Sigmoid colon (tissue), 4 donors: Measurements from ENCODE around the gene ARHGAP35.

ENCODE experiments used
- POLR2AphosphoS5 ChIP-seq, 4 donors: sonication (generic); formaldehyde crosslinking; IDR thresholded peaks; one replicate each; pipeline ENCODE4 v1.6.1; 2017; ENCODE audit warnings: antibody characterized with exemption in 4 of 4
- TF ChIP-seq, protein P1 (sequence below), 4 experiments: fragments of 450-650 bp in 3 of 4; fragments of 200-600 bp in 1 of 4; IDR thresholded peaks; one replicate each; pipeline ENCODE4 v1.5.1; 2016 to 2019; ENCODE audit warnings: antibody characterized with exemption in 4 of 4, mild to moderate bottlenecking in 3 of 4, moderate library complexity in 2 of 4

DNA sequence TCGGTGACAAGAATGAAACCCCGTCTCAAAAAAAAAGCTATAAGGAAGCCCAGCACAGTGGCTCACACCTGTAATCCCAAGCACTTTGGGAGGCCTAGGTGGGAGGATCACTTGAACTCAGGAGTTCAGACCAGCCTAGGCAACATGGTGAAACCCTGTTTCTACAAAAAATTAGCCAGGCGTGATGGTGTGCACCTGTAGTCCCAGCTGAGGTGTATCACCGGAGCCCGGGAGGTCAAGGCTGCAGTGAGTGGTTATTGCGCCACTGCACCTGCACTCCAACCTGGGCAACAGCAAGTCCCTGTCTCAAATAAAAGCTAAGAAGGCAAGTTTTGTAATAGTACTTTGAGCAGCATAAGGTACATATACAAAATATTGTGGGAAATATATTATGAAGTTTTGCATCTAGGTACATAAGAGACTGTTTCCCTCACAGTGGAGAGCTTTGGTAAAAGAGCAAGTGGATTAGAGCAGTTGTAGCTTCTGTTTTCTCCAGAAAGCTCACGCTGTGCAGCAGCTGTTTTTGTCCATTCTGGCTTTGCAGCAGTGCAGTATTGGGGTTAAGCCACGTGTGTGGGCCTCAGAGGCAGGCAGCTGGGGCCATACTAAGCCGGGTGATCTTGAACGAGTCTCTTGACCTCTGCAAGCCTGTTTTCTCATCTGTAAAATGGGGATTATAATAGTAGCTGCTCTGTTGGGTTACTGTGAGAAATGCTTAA is 35.4 kb downstream of the ARHGAP35 start:
- TF ChIP-seq, protein P1, sequence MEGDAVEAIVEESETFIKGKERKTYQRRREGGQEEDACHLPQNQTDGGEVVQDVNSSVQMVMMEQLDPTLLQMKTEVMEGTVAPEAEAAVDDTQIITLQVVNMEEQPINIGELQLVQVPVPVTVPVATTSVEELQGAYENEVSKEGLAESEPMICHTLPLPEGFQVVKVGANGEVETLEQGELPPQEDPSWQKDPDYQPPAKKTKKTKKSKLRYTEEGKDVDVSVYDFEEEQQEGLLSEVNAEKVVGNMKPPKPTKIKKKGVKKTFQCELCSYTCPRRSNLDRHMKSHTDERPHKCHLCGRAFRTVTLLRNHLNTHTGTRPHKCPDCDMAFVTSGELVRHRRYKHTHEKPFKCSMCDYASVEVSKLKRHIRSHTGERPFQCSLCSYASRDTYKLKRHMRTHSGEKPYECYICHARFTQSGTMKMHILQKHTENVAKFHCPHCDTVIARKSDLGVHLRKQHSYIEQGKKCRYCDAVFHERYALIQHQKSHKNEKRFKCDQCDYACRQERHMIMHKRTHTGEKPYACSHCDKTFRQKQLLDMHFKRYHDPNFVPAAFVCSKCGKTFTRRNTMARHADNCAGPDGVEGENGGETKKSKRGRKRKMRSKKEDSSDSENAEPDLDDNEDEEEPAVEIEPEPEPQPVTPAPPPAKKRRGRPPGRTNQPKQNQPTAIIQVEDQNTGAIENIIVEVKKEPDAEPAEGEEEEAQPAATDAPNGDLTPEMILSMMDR (IDR thresholded peaks at IDR 0.05), result no peak
- no peak for TF ChIP-seq POLR2AphosphoS5 (IDR thresholded peaks at IDR 0.05)
